Mesenteric fat pad (tissue), 1 donor: ENCODE results near the gene OR10J1. TPM values are rescaled to one million over a fixed set of nuclear protein-coding genes. Genes with fewer than 3 reads are reported as not detected.
"Not testable (repeated sequence)": the region's sequence is repeated elsewhere in the genome, so short reads cannot be mapped to it uniquely, and the experiment has no call there.

ENCODE experiments used
- DNase-seq: peaks from one replicate; pipeline ENCODE4 v3.0.0-alpha.2; 2020; ENCODE audit warnings: low spot score
- long read RNA-seq: library from polyadenylated mRNA; unstranded; transcript quantifications from one replicate; pipeline ENCODE4 v2.0.0, GENCODE V29; 2020
- total RNA-seq: library from RNA; stranded (reverse); fragmentation: NEBNext Ultra II Directional; extraction: Animal tissue kit (Norgen Biotek cat#: 25700); gene quantifications from one replicate; pipeline ENCODE4 v1.2.1, GENCODE V29; 2021
- donor health status: DM: yes; HTN: yes; CAD: no.

Gene OR10J1
- total RNA-seq: not detected
- long read RNA-seq: 0 reads

GRCh38 chr1:159439422-159439821 is at the start of gene OR10J1:
Gene OR10J1, plus strand, starts transcription at chr1:159439722. Its CDS starts 70 bp downstream, at chr1:159439792.
- DNase-seq: no peak

- DNase-seq: no peak
These were observed 32.7 kb upstream of the OR10J1 start for GRCh38 chr1:159406821-159407220.

- DNase-seq: no peak
These were observed 30.6 kb upstream of the OR10J1 start for GRCh38 chr1:159408862-159409400.

- no peak for DNase-seq
These were observed 17.7 kb upstream of the OR10J1 start for GRCh38 chr1:159421821-159422220.

GRCh38 chr1:159428536-159428935 is 11.0 kb upstream of the OR10J1 start:
- no peak for DNase-seq

- DNase-seq: no peak
These were observed 10.3 kb upstream of the OR10J1 start for GRCh38 chr1:159429074-159429861.

- DNase-seq: no peak
These were observed 8.5 kb upstream of the OR10J1 start for GRCh38 chr1:159430985-159431384.

GRCh38 chr1:159431904-159432303 is 7.6 kb upstream of the OR10J1 start, which contains the start of gene OR10J4:
Gene OR10J4, plus strand, starts transcription at chr1:159432204.
- DNase-seq: no peak

- no peak for DNase-seq
These were observed 3.1 kb upstream of the OR10J1 start for GRCh38 chr1:159436469-159436868.

- no peak for DNase-seq
These were observed 1.8 kb downstream of the OR10J1 start for GRCh38 chr1:159441360-159441759.

- DNase-seq: no peak
These were observed 2.9 kb downstream of the OR10J1 start for GRCh38 chr1:159442428-159442827.

GRCh38 chr1:159443066-159443750 is 3.7 kb downstream of the OR10J1 start:
- DNase-seq: no peak

GRCh38 chr1:159444511-159444910 is 5.0 kb downstream of the OR10J1 start:
- DNase-seq: no peak

- no peak for DNase-seq
These were observed 8.7 kb downstream of the OR10J1 start for GRCh38 chr1:159448181-159448580.

- not testable (repeated sequence) for DNase-seq
These were observed 10.1 kb downstream of the OR10J1 start for GRCh38 chr1:159449605-159450004.

GRCh38 chr1:159459551-159459950 is 20.0 kb downstream of the OR10J1 start:
- DNase-seq: no peak

- no peak for DNase-seq
These were observed 25.7 kb downstream of the OR10J1 start for GRCh38 chr1:159465191-159465603.

GRCh38 chr1:159468321-159468720 is 28.8 kb downstream of the OR10J1 start:
- no peak for DNase-seq

- no peak for DNase-seq
These were observed 30.5 kb downstream of the OR10J1 start for GRCh38 chr1:159469921-159470533.

GRCh38 chr1:159473335-159473734 is 33.8 kb downstream of the OR10J1 start:
- no peak for DNase-seq

- no peak for DNase-seq
These were observed 35.4 kb downstream of the OR10J1 start for GRCh38 chr1:159474926-159475325.

GRCh38 chr1:159483501-159483900 is 44.0 kb downstream of the OR10J1 start:
- no peak for DNase-seq
